Measurements from ENCODE around the gene PTTG1IP. TPM values are rescaled to one million over a fixed set of nuclear protein-coding genes. Genes with fewer than 3 reads are reported as not detected.

Gene PTTG1IP
- total and polyA plus RNA-seq, 2 of the 13 experiments (the other 11 are each of a cell fraction or from before 2014, with no cell fraction given), result 161 to 700 TPM

GRCh38 chr21:44873356-44874239 lies at the start of gene PTTG1IP (continued):
- no peak for TF ChIP-seq ZNF577 (CRISPR knock-in tag; IDR thresholded peaks at IDR 0.05; ENCODE audit: borderline replicate concordance, low read depth)
- no peak for TF ChIP-seq MZF1 (CRISPR knock-in tag; IDR thresholded peaks at IDR 0.05; ENCODE audit: borderline replicate concordance)
- TF ChIP-seq MLXIP (CRISPR knock-in tag; IDR thresholded peaks at IDR 0.05; ENCODE audit: borderline replicate concordance), result no peak
- TF ChIP-seq POLR2AphosphoS2 (IDR thresholded peaks at IDR 0.05; ENCODE audit: low read depth, low read length), result no peak
- TF ChIP-seq ZNF414 (CRISPR knock-in tag; IDR thresholded peaks at IDR 0.05), result no peak
- no peak for TF ChIP-seq ZNF513 (CRISPR knock-in tag; conservative IDR thresholded peaks at IDR 0.05)
- TF ChIP-seq ZBTB3 (CRISPR knock-in tag; IDR thresholded peaks at IDR 0.05; ENCODE audit: borderline replicate concordance, low read depth), result no peak
- TF ChIP-seq ZNF713 (CRISPR knock-in tag; IDR thresholded peaks at IDR 0.05), result peak; percentile 83; the same call in 1 of the 2 replicates
- 0 out of 2 replicates have a peak, but pooled peaks have one; percentile 34 for TF ChIP-seq SOX5 (CRISPR knock-in tag; IDR thresholded peaks at IDR 0.05; ENCODE audit: borderline replicate concordance)
- TF ChIP-seq FOXK1 (CRISPR knock-in tag; IDR thresholded peaks at IDR 0.05; ENCODE audit: borderline replicate concordance, low read depth), result no peak
- no peak for TF ChIP-seq MAX (IDR thresholded peaks at IDR 0.05)
- TF ChIP-seq ELF4 (CRISPR knock-in tag; IDR thresholded peaks at IDR 0.05; ENCODE audit: borderline replicate concordance), result no peak
- no peak for TF ChIP-seq PAXIP1 (CRISPR knock-in tag; conservative IDR thresholded peaks at IDR 0.05)
- no peak for TF ChIP-seq SNAPC2 (CRISPR knock-in tag; IDR thresholded peaks at IDR 0.05)
- no peak for TF ChIP-seq TEAD2 (CRISPR knock-in tag; IDR thresholded peaks at IDR 0.05)
- TF ChIP-seq ATF3 (CRISPR knock-in tag; IDR thresholded peaks at IDR 0.05), result no peak; the same call in 1 of the 2 replicates
- TF ChIP-seq CC2D1A (CRISPR knock-in tag; IDR thresholded peaks at IDR 0.05), result no peak
- TF ChIP-seq ZNF30 (CRISPR knock-in tag; IDR thresholded peaks at IDR 0.05), result no peak
- TF ChIP-seq ZNF616 (CRISPR knock-in tag; IDR thresholded peaks at IDR 0.05; ENCODE audit: low read depth), result peak; percentile 66; the same call in 1 of the 2 replicates
- no peak for TF ChIP-seq NCOA2 (CRISPR knock-in tag; IDR thresholded peaks at IDR 0.05)

Data from HepG2 (cell line).